RWPE2 (cell line): ENCODE measurements around the gene CTNND2.

Source experiments
- ATAC-seq: fragments of 200-7000 bp; cut with Tn5 transposase; 3 replicates; pipeline ENCODE4 v1.9.1; 2021; ENCODE audit warnings: low read depth
- DNase-seq: peaks from one replicate; pipeline ENCODE4 v3.0.0-alpha.2; 2020; ENCODE audit warnings: low spot score
- H3K27ac ChIP-seq: fragments of 450-650 bp; 2 replicates; pipeline ENCODE4 v1.5.1; 2017; ENCODE audit warnings: mild to moderate bottlenecking; ENCODE audit not compliant: poor library complexity, severe bottlenecking
- H3K27me3 ChIP-seq: fragments of 250-450 bp; sonication (Bioruptor Pico); 2 replicates; pipeline ENCODE4 v1.5.1; 2021; ENCODE audit warnings: mild to moderate bottlenecking, moderate library complexity; ENCODE audit not compliant: insufficient read depth, poor library complexity, severe bottlenecking
- H3K36me3 ChIP-seq: fragments of 250-450 bp; sonication (Bioruptor Pico); 2 replicates; pipeline ENCODE4 v1.5.1; 2020; ENCODE audit warnings: low read depth, mild to moderate bottlenecking, moderate library complexity
- H3K4me1 ChIP-seq: fragments of 250-450 bp; sonication (Bioruptor Pico); 2 replicates; pipeline ENCODE4 v1.5.1; 2021; ENCODE audit warnings: mild to moderate bottlenecking, moderate library complexity; ENCODE audit not compliant: insufficient read depth, poor library complexity, severe bottlenecking
- H3K4me3 ChIP-seq: fragments of 250-450 bp; sonication (Bioruptor Pico); 2 replicates; pipeline ENCODE4 v1.5.1; 2021; ENCODE audit warnings: mild to moderate bottlenecking, moderate library complexity; ENCODE audit not compliant: severe bottlenecking
- H3K9me3 ChIP-seq: fragments of 250-450 bp; sonication (Bioruptor Pico); 2 replicates; pipeline ENCODE4 v1.5.1; 2021; ENCODE audit warnings: mild to moderate bottlenecking, moderate library complexity; ENCODE audit not compliant: severe bottlenecking
- TF ChIP-seq, protein P1 (sequence below): fragments of 450-650 bp; IDR thresholded peaks from one replicate; pipeline ENCODE4 v1.5.1; 2017; ENCODE audit warnings: mild to moderate bottlenecking, moderate library complexity; ENCODE audit not compliant: poor library complexity, severe bottlenecking

CTNND2 gene

GRCh38 chr5:11121885-11122284 lies 782.4 kb downstream of the CTNND2 start:
- no peaks in the 10 kb centered on the region for H3K36me3 ChIP-seq
- no peak overlapping the region for H3K27ac ChIP-seq
- ATAC-seq (no peak), DNase-seq (no peak)
- no peaks in the 10 kb centered on the region for H3K9me3 ChIP-seq
- H3K27me3 ChIP-seq = peaks cover 67% of the 10 kb centered on the region
- H3K4me3 ChIP-seq = no peak overlapping the region
- TF ChIP-seq, protein P1, sequence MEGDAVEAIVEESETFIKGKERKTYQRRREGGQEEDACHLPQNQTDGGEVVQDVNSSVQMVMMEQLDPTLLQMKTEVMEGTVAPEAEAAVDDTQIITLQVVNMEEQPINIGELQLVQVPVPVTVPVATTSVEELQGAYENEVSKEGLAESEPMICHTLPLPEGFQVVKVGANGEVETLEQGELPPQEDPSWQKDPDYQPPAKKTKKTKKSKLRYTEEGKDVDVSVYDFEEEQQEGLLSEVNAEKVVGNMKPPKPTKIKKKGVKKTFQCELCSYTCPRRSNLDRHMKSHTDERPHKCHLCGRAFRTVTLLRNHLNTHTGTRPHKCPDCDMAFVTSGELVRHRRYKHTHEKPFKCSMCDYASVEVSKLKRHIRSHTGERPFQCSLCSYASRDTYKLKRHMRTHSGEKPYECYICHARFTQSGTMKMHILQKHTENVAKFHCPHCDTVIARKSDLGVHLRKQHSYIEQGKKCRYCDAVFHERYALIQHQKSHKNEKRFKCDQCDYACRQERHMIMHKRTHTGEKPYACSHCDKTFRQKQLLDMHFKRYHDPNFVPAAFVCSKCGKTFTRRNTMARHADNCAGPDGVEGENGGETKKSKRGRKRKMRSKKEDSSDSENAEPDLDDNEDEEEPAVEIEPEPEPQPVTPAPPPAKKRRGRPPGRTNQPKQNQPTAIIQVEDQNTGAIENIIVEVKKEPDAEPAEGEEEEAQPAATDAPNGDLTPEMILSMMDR = no peak
- H3K4me1 ChIP-seq = no peaks in the 10 kb centered on the region

DNA sequence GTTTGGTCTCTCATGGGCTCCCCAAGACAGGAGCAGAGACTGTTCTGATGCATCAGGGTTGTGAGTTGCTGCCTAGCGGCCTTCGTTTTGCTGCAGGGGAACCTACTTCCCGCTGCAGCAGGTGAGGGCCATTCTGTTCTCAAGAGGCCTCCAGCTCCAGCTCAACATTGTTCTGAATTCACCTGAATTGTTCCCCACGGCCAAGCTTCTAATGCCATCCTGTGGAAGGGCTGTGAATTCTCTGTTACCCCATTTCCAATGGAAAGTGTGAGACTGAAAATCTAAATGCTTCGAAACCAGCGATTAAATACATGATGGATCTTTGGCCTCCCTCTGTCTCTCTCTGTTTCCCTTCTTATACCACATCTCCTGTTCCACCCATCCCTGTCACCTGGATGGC lies 794.1 kb downstream of the CTNND2 start:
- Histone ChIP-seq H3K27ac (no peak overlapping the region), H3K9me3 (no peaks in the 10 kb centered on the region), H3K4me1 (no peaks in the 10 kb centered on the region), H3K27me3 (peaks cover 4% of the 10 kb centered on the region), H3K36me3 (no peaks in the 10 kb centered on the region), H3K4me3 (no peak overlapping the region)
- DNase-seq = no peak
- ATAC-seq = 0 out of 3 replicates have a peak, but pooled peaks have one; percentile 36
- TF ChIP-seq, protein P1 = no peak

DNA sequence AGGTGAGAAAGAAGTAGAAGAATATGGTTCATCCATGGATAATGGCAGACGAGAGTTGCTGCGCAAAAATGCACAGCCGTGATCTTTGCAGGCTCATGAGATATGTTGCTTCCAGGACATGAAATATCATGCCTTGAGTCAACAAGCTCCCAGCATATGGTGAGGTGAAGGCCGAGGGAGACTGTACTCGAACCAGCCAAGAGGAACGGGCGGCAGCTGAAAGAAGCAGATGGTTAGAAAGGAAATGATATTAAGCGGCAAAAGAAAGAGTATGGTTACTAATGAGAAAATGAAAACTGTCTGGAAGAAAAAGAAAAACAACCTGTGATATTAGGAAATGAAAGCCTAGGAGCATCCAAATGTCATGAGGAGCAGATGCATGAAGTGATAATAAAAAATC lies 798.5 kb downstream of the CTNND2 start:
- H3K36me3 ChIP-seq = no peaks in the 10 kb centered on the region
- ATAC-seq = no peak
- no peaks in the 10 kb centered on the region for H3K4me1 ChIP-seq
- no peak overlapping the region for H3K27ac ChIP-seq
- peaks cover 18% of the 10 kb centered on the region for H3K27me3 ChIP-seq
- no peaks in the 10 kb centered on the region for H3K9me3 ChIP-seq
- DNase-seq = no peak
- TF ChIP-seq, protein P1 = no peak
- no peak overlapping the region for H3K4me3 ChIP-seq

- Histone ChIP-seq H3K27me3 (peaks cover 29% of the 10 kb centered on the region), H3K27ac (no peak overlapping the region), H3K4me3 (no peak overlapping the region), H3K9me3 (no peaks in the 10 kb centered on the region), H3K36me3 (no peaks in the 10 kb centered on the region), H3K4me1 (no peaks in the 10 kb centered on the region)
- TF ChIP-seq, protein P1 = no peak
- no peak for ATAC-seq
- no peak for DNase-seq
Measured at GRCh38 chr5:11104651-11105112, 799.6 kb downstream of the CTNND2 start.

GRCh38 chr5:11104210-11104609 lies 800.0 kb downstream of the CTNND2 start:
- Histone ChIP-seq H3K27ac (no peak overlapping the region), H3K27me3 (peaks cover 33% of the 10 kb centered on the region), H3K36me3 (no peaks in the 10 kb centered on the region), H3K4me1 (no peaks in the 10 kb centered on the region), H3K4me3 (no peak overlapping the region), H3K9me3 (no peaks in the 10 kb centered on the region)
- no peak for DNase-seq
- TF ChIP-seq, protein P1 = no peak
- no peak for ATAC-seq
